Measurements from ENCODE around the gene DTYMK.

The DTYMK gene

DNA sequence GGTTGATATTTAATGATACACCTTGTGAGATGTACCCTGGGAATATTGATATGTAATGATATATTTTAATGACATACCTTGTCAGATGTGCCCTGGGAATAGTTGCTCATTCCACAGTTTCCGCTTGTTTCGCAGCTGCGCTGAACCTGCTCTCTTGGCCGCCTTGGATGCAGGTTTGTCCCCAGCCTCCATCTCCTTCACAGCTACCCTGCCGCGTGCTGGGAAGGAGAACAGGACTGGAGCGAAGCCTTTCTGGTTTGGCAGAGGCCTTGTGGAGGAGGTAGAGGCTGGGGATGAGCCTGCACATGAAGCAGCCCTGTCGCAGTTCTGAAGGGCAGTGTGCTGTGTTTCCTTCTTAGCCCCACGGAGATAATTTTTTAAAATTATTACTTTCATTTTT, 34.5 kb downstream of the DTYMK start:
- FAIRE-seq: no peak
- DNase-seq (ENCODE audit: insufficient read length, low spot score): no peak

DNA sequence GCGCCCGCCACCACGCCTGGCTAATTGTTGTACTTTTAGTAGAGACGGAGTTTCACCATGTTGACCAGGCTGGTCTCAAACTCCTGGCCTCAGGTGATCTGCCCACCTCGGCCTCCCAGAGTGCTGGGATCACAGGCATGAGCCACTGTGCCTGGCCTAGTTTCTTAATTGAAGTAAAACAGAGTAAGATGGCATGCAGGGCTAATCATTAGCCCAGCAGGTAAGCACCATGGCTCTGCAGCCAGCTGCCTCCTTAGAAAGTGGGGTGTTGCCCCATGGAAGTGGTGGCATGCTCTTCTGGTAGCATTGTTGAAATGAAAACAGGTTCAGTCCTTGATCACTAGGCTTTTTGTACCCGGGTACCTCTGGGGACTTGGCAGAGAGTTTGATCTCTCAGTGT, 36.7 kb downstream of the DTYMK start:
- no peak for DNase-seq (ENCODE audit: insufficient read length, low spot score)
- FAIRE-seq: no peak

DNA sequence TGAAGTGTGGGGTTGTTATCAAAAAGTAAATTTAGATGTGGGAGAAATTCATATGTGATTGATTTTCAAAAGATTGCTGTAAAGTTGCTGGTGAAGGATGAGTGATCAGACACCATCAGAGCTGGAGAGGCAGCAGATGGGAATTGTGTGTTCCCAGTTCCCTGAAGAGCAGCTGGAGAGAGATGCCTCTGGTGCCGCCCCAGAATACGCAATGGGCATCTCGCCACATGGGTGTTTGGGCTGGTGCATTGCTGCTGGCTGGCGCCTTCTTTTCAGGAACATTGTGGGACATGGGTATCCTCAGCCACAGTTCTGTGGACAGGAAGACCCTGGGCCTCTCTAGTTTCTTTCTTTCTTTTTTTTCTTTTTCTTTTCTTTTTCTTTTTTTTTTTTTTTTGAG, 37.2 kb downstream of the DTYMK start:
- DNase-seq (ENCODE audit: insufficient read length, low spot score): no peak
- no peak for FAIRE-seq

DNA sequence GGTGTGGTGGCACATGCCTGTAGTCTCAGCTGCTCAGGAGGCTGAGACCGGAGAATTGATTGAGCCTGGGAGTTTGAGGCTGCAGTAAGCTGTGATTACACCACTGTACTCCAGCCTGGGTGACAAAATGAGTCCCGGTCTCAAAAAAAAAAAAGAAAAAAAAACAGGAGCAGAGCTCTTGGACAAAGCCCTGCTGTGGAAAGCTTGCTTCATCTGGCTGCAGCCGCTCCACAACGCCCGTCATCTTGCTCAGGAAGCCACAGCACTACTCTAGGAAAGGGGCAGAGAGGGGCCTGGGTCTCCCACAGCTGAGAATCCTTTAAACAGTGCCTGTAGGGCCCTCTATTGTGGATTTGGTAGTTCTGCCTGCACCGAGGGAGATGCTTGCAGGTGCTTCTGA, 38.2 kb downstream of the DTYMK start:
- DNase-seq (ENCODE audit: insufficient read length, low spot score): no peak
- FAIRE-seq: no peak

DNA sequence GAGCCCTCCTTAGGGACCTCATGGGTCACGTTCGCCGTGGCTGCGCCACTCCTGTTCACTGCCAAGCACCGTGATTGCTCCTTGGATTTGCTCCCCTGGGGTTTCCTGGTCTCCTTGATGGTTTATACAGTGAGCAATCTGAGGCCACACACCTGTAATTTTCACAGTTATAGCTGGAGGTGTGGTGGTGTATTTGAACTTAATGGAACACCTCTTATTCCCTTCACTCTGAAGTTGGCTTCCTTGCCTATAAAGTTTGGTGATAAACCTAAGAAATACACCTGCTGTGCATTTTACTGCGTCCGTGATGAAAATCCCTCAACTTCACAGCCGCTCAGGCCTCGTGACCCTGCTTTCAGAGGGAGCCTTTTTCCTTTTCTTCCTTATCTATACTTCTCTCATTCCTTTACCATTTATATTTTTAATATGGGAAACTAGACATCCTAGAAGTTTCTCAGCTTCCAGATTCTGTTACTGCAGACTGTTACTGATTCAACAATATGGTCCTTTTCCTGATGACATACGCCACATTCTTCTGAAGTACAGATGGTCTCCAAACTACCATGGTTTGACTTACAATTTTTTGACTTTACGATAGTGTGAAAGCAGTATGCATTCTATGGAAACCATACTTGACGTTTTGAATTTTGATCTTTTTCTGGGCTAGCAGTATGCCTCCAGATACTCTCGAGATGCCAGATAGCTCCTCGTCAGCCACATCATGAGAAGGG, 40.5 kb downstream of the DTYMK start:
- no peak for DNase-seq (ENCODE audit: insufficient read length, low spot score)
- FAIRE-seq: no peak

DNA sequence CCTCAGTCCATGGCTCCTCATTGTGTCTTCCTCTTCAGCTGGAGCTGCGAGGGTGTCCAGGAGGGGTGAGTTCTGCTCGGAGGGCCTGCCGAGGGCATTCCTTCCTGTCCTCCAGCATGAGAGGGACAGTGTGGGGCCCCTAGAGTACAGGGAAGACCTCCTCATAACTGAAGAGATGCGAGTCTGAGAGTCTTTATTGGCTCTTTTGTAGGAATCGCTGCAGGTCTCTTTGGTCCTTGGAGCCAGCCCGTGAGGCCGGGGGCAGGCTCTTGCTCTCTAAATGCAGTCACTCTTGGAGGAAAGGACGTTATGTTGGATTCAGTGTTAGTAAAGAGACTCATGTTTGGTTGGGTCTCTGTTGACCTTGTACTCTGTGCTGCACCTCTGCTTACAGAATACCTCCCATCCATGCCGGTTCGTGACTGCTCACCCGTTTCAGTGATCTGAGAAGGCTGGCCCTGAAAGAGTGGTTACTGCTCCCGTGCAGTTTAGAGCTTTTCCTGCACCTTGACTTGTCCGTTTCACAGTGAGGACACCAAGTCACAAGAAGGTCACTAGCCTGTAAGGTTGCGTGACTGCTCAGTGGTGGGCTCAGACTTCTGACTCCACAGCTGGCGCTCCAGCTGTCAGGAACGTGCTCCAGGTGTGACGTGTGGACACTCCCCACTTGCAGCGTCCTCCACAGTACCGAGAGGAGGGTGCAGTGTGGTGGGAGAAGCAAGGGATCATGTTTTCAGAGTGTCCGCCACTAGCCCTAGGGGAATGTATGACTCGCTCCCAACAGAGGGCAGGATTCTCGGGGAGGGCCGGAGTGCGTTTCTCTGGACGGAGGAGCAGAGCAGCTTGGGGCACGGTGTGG, 41.3 kb downstream of the DTYMK start:
- FAIRE-seq (no peak), DNase-seq (ENCODE audit: insufficient read length, low spot score) (no peak)

DNA sequence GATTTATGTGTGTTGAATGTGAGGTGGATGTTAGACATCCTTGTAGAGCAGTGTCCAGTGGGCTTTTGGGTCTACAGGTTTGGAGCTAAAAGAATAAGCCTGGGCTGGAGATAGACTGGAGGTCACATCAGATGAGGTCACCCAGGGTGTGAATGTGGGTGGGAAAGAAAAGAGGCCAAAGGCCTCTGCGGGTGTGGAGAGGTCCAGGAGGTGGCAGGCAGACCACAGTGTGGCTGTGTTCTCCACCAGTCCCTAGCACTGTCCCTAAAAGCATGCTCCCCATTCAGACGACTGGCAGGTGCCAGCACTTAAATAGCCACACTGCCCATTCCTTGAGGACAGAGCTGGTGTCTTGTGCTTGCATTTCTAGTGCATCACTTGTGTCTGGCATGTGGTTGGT, 45.0 kb downstream of the DTYMK start:
- FAIRE-seq (no peak), DNase-seq (ENCODE audit: insufficient read length, low spot score) (no peak)

DNA sequence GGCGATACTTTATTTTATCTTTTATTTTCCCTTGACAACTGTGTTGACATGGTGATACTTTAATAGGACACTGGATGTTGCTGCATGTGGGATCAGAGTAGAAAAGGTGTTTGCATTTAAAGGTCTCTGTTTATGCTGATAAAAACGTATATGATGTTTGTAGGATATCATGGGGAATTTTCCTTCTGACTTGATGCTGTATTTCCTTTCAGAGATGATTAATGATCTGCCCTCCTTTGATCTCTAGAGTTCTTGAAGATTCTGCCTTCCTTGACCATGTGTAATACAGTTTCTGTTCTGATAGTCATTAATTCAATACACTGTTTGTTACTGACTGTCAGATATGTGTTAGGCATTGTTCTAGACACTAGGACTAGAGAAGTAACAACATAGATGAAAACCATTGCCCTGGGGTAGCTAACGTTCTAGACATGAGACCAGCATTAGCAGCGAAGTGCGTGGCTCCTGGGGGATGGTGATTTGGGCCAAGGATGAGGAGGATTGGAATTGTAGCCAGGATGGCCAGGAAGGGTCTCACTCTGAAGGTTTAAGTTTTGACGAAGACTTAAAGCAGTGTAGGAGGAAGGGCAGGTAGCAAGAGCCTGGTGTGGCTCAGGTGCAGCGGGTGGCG, 46.3 kb downstream of the DTYMK start:
- DNase-seq (ENCODE audit: insufficient read length, low spot score) (no peak), FAIRE-seq (no peak)

DNA sequence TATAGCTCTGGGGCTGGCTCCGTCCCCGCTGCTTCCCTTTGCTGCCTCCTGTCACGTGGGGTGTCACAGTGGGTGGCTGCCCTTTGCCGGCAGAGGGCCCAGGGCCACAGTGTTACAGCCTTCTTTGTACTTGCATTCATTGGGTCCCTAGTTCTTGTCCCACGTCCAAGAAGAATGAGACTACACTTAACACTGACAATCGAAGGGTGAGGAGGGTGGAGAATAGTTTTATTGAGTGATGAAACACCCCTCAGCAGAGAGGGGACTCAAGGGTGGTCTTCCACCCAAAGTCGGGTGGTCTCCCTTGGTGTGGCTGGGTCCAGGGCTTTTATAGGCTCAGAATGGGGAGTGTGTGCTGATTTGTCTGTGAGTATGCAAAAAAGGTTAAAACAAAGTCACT, 47.2 kb downstream of the DTYMK start:
- FAIRE-seq (no peak), DNase-seq (ENCODE audit: insufficient read length, low spot score) (no peak)

DNA sequence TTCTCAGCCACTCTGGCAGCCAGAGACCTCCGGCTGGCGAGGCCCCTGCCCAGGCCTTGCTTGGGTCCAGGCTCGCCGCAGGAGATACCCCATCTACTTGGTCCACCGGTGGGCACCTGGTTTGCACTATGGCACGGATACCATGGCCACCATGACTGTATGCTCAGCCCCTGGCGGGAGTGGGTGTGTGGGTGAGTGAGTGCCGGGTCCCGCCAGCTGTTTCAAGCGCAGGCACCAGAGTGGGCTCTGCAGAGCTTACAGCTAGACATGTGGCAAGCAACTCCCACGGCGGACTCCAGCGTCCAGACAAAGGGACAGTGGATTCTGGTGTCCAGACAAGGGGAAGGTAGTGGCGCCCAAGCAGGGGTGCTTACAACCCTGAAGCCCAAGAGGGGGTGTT, 47.7 kb downstream of the DTYMK start:
- DNase-seq (ENCODE audit: insufficient read length, low spot score) (no peak), FAIRE-seq (no peak)

DNA sequence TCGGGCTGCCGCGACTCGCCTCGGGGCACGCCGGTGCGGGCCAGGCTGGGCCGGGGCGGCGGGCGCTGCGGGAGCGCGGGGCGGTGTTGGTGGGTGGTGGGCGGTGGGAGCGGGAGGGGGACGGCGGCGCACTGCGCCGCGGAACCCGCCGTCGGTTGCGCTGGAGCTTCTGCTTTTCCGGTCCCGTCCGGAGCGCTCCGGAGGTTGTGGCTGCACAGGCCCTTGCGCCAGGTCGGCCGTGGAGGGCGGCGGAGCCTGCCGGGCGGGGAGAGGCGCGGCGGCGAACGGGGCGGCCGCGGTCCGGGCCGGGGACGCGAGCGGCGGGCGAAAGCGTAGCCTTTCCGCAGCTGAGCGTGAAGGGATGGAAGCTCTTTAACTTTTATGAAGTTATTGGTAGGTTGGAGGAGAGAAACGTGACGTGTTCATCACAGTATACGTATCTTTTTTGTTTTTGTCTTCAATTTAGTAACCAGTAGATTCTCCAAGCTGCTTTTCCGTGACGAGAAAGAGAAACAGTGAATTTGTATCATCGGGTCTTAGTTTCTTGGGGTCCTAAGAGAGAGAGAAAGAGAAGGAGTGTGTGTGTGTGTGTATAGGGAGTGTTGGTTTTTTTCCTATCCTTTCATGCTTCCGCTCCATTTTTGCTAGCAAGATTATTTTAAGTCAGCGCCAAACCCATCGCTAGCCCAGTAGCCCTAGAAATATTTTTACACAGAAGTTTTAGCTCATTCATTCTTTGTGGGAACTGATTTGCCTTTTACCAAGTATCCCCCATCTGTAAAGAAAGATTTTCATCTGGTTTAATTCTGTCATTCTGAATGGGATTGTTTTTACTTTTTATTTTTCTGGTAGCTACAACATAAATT, 48.6 kb downstream of the DTYMK start:
- FAIRE-seq (peak; percentile 66), DNase-seq (ENCODE audit: insufficient read length, low spot score) (peak; percentile 56)

DNA sequence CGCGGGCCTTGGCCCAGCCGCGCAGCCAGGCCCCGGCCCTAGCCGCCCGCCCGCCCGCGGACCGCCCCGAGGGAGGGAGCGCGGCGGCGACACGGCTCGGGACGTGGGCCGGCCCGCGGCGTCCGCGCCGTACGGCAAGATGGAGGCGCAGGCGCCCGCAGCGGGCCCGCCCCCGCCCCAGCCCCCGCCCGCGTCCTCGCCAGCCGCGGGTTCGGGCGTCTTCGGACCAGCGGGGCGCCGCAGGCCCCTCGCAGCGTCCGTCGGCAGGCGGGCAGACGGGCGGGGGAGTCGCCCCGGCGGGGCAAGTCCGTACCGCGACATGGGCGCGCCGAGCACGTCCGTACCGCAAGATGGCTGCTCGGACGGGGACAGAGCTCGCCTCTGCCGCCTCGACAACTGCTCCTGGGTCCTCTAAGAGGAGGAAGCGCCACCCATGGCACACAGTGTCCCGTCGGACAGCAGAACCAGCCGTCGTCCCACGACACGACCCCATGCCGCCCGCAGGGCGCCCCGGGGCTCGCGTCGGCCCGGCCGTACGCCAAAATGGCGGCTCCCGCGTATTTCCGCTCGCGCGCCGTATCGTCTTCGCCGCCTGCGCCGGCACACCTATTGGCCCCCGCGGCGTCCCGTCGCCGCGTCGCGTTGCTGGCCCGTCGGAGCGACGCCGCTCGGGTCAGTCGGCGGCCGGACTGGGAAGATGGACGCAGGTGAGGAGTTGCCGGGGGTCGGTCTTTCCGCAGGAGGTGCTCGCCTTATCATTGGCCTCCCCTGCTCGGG, 49.4 kb downstream of the DTYMK start, which contains the start of the genes ATG4B and THAP4:
Gene ATG4B, plus strand, starts transcription at position 676 of the 777 bp plus-strand sequence. Its CDS starts 22 bp downstream, at position 698.
Gene THAP4, minus strand, starts transcription at position 141 of the 777 bp plus-strand sequence. CDS start 141 bp downstream, outside the sequence.
- DNase-seq (ENCODE audit: insufficient read length, low spot score) (peak; percentile 99), FAIRE-seq (peak; percentile 78)

DNA sequence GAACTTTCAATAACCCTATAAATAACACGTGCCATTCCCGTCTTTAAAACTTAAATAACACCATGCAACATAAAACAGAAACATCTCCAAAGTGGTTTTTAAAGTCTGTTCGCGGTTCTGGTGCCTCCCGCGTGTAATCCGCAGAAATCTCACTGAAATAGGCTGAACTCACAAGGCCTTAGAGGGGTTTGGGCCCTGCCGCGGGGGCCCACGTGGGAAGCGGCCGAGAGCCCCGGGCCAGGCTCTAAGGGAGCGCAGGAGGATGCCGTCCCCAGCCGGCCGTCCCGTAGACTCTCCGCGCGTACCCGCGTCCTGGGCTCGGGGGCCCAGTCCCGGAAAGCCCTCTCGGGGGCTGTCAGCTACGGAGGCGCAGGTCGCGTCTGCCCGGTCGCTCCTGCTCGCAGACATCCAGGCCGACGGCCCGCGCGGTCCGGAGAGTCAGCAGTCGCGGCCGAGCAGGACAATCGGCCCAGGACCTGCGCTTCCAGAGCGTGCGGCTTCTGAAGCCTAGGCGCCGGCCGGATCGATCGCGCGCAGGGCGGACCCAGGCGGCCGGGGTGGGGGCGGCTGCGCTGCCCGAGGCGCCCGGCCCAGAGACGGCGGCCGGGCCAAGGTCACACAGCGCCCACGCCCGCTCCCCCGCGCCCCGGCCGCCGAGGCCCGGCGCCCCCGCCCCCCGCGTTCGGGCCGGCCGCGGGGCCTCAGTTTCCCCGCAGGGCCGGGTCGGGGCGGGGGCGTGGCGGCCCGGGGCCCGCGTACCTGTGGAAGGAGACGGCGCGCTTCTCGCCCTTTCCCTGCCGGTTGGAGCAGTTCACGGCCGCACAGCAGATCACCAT, 50.2 kb downstream of the DTYMK start:
- FAIRE-seq: peak; percentile 64
- DNase-seq (ENCODE audit: insufficient read length, low spot score): peak; percentile 58

DNA sequence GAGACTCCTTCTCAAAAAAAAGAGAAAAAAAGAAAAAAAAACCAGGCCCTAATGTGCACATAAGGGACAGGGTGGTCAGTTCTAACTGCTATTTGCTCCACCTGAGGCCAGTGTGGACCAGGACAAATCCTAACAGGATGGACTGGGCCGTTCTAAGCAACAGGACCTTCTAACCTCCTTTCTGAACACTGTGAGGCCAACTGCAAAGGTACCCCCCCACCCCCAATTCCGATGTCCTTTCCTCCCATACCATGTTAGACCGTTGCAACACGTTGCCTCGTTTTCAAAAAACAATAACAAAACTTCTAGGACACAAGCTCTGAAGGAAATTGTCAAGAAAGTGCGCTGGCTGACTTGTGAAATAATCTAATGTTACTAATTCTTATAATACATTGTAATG, 50.9 kb downstream of the DTYMK start:
- FAIRE-seq (no peak), DNase-seq (ENCODE audit: insufficient read length, low spot score) (no peak)

DNA sequence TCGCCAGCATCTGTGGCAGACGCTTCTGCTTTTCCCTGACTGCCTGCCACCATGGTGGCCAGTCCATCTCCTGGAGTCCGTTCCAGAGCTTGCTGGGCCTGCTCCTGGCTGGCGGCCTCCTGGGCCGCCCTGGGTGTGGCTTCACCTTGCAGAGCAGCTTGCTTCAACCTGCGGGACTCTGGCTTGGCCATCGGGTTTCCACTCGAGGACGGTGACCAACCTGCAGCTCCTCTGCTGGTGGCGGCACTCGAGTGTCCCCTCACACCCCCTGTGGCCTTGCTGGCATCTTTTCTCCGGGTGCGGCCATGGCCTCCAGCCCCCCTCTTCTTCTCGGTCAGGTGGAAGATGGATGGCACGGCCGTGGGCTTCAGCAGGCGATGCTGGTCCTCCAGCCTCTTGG, 53.1 kb downstream of the DTYMK start:
- no peak for FAIRE-seq
- no peak for DNase-seq (ENCODE audit: insufficient read length, low spot score)

DNA sequence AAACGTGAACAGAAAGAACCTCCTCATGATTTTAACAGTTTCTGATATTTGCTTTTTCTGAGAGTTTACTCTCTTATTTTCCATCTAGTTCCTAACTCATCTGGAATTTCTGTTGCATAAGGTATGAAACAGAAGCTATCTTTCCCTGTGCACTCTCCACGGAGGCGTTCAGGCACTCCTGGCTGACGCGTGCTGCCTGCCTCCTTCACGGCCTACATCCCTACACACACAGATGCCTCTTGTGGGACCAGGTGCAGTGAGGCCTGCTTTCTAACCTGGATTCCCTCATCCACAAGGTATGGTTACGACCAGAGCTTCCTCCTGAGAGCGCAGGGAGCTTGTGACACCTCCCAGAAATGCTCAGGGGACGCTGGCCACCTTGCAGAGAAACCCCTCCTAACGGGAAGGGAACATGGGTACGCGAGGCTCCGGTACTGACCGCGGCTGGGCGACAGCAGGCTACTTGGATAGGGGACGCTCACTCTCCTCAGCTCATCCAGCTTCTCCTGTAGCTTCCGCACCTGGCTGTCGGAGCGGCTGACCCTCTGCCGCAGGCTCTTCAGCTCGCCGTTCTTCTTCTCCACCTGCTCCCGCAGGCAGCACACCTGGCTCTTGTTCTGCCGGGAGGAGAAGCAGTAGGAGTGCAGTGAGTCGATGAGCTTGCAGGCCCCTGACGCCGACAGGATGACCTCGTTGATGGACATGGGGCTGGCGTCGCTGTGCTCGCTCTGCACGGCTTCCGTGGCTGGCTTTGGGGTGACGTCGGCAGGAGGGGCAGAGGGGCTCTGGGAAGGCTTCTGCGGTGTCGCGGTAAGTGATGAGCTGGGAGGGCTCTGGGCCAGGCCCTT, 53.9 kb downstream of the DTYMK start:
- FAIRE-seq (no peak), DNase-seq (ENCODE audit: insufficient read length, low spot score) (no peak)

DNA sequence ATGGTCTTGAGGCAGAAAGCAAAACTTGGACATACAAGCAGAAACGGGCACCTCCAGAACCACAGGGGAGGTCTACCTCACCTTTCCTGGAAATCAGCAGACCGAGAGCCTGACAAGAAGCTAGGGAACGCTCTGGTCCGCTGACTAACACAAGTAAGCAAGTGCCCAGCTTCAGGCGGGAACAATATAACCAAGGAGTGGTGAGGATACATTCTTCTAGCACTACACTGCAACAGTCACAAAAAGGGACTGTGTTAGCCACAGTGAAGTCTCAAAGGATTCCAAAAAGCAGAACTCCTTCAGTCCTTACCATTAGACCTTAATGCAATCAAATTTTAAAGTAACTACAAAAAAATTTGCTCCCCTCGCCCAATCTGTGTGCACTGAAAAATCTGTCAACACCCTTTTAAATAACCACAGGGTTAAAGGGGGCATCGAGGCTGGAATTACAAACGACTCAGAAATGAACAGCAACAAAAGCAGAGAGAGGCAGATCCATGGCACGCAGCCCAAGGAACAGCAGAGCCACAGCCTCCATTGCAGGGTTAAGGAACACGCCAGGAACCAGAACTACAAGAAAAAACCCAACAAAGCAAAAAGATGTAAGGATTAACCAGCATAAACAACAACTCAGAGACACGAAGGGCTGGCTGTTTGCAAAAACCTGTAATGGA, 56.7 kb downstream of the DTYMK start:
- DNase-seq (ENCODE audit: insufficient read length, low spot score) (no peak), FAIRE-seq (no peak)

Data from GM19239 (cell line).